KBM-7 (cell line): ENCODE data around the gene ZNF81.
"Not testable (repeated sequence)": the region's sequence is repeated elsewhere in the genome, so short reads cannot be mapped to it uniquely, and the experiment has no call there.

Experiments used
- DNase-seq: peaks from one replicate; pipeline ENCODE4 v3.0.0-alpha.2; 2015
- in situ Hi-C: fragments of 300-500 bp; cut with MboI; formaldehyde crosslinking; loops from 2 replicates; pipeline ENCODE4 v1.14.3; 2020; ENCODE audit warnings: low sequenced_read_pairs, low pct_unique_long_range_greater_than_20kb, mixed read lengths

ZNF81 gene

GRCh38 chrX:47900833-47901232, 64.1 kb downstream of the ZNF81 start:
- peak; percentile 69 for DNase-seq
- in situ Hi-C loops: no loop called here

GRCh38 chrX:47902161-47902560, 65.5 kb downstream of the ZNF81 start:
- in situ Hi-C loops: no loop called here
- DNase-seq: no peak

GRCh38 chrX:47915886-47916493, 79.3 kb downstream of the ZNF81 start:
- DNase-seq: no peak
- in situ Hi-C loops: no loop called here

GRCh38 chrX:47918274-47918673, 81.6 kb downstream of the ZNF81 start:
- no peak for DNase-seq
- in situ Hi-C loops: no loop called here

GRCh38 chrX:47927212-47927611, 90.5 kb downstream of the ZNF81 start:
- no peak for DNase-seq
- in situ Hi-C loops: no loop called here

DNA sequence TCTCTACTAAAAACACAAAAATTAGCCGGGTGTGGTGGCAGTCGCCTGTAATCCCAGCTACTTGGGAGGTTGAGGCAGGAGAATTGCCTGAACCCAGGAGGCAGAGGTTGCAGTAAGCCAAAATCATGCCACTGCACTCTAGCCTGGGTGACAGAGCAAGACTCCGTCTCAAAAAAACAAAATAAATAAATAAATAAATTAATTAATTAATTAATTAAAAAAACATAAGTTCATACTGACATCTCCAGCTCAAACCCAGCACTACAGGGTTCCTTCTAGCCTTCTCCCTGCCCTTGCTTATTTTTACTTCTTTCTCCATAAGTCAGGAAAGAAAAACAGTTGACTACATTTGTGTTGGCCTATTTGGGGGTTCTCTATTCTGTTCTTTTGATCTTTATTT, 95.3 kb downstream of the ZNF81 start:
- DNase-seq, in situ Hi-C loops: not testable (repeated sequence)

DNA sequence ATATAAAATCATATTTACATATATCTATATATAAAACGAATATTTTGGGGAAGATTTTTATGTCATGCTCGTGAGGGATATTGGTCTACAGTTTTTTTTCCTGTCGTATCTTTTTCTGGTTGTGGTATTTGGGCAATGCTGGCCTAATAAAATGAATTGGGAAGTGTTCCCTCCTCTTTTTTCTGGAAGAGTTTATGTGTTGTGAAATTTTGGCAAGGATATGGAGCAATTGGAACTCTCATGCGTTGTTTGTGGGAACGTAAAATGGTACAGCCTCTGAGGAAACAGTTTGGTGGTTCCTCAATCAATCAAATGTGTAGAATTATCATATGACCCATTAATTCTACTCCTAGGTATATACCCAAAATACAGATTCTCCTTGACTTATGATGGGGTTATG, 97.2 kb downstream of the ZNF81 start:
- DNase-seq: no peak
- in situ Hi-C loops: no loop called here

- in situ Hi-C loops: no loop called here
- peak; percentile 89 for DNase-seq
Observed at GRCh38 chrX:47936224-47936939, 99.7 kb downstream of the ZNF81 start.

GRCh38 chrX:47936940-47937317, 100.2 kb downstream of the ZNF81 start:
- no peak for DNase-seq
- in situ Hi-C loops: no loop called here

DNA sequence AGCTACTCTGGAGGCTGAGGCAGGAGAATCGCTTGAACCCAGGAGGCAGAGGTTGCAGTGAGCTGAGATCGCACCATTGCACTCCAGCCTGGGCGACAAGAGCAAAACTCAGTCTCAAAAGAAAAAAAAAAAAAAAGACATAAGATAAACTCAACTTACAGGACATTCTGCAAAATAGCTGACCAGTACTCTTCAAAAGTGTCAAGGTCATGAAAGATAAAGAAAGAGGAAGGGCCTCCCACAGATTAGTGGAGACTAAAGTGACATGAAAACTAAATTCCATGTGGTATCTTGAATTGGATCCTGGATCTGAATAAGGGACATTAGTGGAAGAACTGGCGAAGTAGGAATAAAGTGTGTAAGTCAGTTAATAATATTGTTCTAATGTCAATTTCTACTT, 103.7 kb downstream of the ZNF81 start:
- in situ Hi-C loops: no loop called here

GRCh38 chrX:47941423-47941822, 104.7 kb downstream of the ZNF81 start:
- DNase-seq: no peak
- in situ Hi-C loops: no loop called here

More for the DNA sequence above, 103.7 kb downstream of the ZNF81 start:
- no peak for DNase-seq

DNA sequence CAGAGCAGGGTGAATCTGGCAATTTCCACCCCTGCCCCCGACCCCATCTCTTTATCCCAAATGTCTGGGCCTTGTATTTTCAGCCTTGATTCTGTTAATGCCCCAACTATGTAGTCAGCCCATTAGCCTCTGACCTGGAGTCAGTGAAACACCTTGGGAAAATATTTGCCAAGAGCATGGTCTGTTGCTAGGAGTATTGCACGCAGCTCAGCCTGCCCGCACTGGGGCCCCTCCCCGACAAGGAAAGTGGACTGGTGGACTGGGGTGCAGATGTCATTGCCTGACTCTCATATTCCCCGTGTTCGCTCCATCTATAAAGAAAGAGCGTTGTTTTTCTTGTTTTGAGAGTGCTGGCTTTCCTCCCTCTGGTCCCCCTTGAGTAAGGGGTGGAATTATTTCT, 118.6 kb downstream of the ZNF81 start:
- in situ Hi-C loops, DNase-seq: not testable (repeated sequence)

DNA sequence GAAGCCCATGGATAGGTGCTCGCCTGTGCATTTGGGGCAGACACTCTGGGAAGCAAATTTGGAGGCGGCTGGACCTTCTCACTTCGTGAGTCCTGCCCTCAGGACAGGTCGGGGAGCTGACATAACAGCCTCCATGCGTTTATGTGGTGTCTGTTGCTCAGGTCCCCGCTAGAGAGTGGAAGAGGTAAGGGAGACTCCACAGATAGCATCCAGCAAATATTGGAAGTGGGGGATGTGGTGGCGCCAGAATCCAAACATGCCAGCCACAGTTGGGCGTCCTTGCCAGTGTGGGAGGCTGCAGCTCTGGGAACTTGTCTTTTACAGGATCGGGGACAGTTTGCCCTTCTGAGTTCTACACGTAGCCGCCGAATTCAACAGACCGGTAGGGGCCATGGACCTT, 119.3 kb downstream of the ZNF81 start:
- in situ Hi-C loops: no loop called here
- DNase-seq: no peak

GRCh38 chrX:47958206-47958605, 121.5 kb downstream of the ZNF81 start:
- in situ Hi-C loops, DNase-seq: not testable (repeated sequence)

- in situ Hi-C loops: no loop called here
Observed at GRCh38 chrX:47958761-47959342, 122.2 kb downstream of the ZNF81 start.

GRCh38 chrX:47960406-47960805, 123.7 kb downstream of the ZNF81 start:
- in situ Hi-C loops: no loop called here
- DNase-seq: peak; percentile 49

More at GRCh38 chrX:47958761-47959342, 122.2 kb downstream of the ZNF81 start:
- DNase-seq: peak; percentile 56

DNA sequence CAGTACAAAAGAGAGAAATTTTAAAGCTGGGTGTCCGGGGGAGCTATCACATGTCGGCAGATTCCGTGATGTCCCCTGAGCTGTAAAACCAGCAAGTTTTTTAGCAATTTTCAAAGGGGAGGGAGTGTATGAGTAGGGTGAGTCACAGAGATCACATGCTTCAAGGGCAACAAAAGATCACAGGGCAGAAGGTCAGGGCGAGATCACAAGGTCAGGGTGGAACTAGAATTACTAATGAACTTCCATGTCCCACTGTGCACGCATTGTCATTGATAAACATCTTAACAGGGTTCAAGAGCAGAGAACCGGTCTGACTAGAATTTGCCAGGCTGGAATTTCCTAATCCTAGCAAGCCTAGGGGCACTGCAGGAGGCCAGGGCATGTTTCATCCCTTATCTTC, 125.1 kb downstream of the ZNF81 start:
- DNase-seq, in situ Hi-C loops: not testable (repeated sequence)

DNA sequence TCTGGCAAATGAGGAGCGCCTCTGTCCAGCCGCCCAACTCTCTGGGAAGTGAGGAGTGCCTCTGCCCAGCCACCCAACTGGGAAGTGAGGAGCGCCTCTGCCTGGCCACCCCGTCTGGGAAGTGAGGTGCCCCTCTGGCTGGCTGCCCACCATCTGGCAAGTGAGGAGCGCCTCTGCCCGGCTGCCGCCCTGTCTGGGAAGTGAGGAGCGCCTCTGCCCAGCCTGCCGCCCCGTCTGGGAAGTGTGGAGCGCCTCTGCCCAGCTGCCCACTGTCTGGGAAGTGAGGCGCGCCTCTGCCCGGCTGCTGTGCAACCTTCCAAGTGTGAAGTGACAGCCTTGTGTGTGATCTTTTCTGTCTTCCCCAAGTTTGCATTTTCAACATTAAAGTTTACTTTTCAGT, 128.8 kb downstream of the ZNF81 start:
- DNase-seq, in situ Hi-C loops: not testable (repeated sequence)
